ENCODE data around the gene HFM1.
"Not testable (repeated sequence)": the region's sequence is repeated elsewhere in the genome, so short reads cannot be mapped to it uniquely, and the experiment has no call there.

GRCh38 chr1:91286259-91286961, 118.2 kb downstream of the HFM1 start:
- TF ChIP-seq CTCF, POLR2A (IDR thresholded peaks at IDR 0.05): not testable (repeated sequence)
